ENCODE data around the gene ECD.

GRCh38 chr10:73096041-73096448, 71.8 kb downstream of the ECD start:
- TF ChIP-seq SP1 (IDR thresholded peaks at IDR 0.05; ENCODE audit: low read depth) = no peak
- no peak for TF ChIP-seq MAX (IDR thresholded peaks at IDR 0.05)
- no peak for TF ChIP-seq EZH2 (IDR thresholded peaks at IDR 0.05)
- TF ChIP-seq CTCF (IDR thresholded peaks at IDR 0.05 in 2 of 3, conservative IDR thresholded peaks at IDR 0.05 in 1 of 3; ENCODE audit: borderline replicate concordance in 1 of 3, insufficient read depth in 1 of 3, low read depth in 2 of 3, low read length in 2 of 3) = no peak
- TF ChIP-seq ZNF274 (IDR thresholded peaks at IDR 0.05; ENCODE audit: low read depth, low read length) = no peak
- no peak for TF ChIP-seq YY1 (IDR thresholded peaks at IDR 0.05; ENCODE audit: extremely low read depth, insufficient replicate concordance, low read depth, low read length)
- TF ChIP-seq POLR2A (IDR thresholded peaks at IDR 0.05; ENCODE audit: borderline replicate concordance, extremely low read depth, insufficient read depth, insufficient read length) = no peak

Data from HCT116 (cell line).